Tibial nerve (tissue), 4 donors: ENCODE measurements around the gene CHIC1. TPM values are rescaled to one million over a fixed set of nuclear protein-coding genes. Genes with fewer than 3 reads are reported as not detected.
"Not testable (repeated sequence)": the region's sequence is repeated elsewhere in the genome, so short reads cannot be mapped to it uniquely, and the experiment has no call there.

Experiments
- DNase-seq, 2 donors: peaks; one replicate each; pipeline ENCODE4 v3.0.0-alpha.2; 2019; ENCODE audit warnings: low spot score in 2 of 2
- H3K27ac ChIP-seq, 4 donors: fragments of 200-600 bp; sonication (generic) in 3 of 4; one replicate each; pipeline ENCODE4 v1.5.1; 2017 to 2019; ENCODE audit warnings: mild to moderate bottlenecking in 1 of 4
- H3K27me3 ChIP-seq, 2 donors: fragments of 200-600 bp; sonication (generic) in 1 of 2; one replicate each; pipeline versions ENCODE4 v1.5.1 to v1.6.0; 2017 to 2019
- H3K36me3 ChIP-seq, 3 donors: fragments of 200-600 bp; sonication (generic); one replicate each; pipeline ENCODE4 v1.5.1; 2018 to 2019
- H3K4me1 ChIP-seq, 4 donors: fragments of 200-600 bp; sonication (generic) in 3 of 4; one replicate each; pipeline ENCODE4 v1.5.1; 2017 to 2019
- H3K4me3 ChIP-seq, 4 donors: fragments of 200-600 bp; sonication (generic) in 3 of 4; one replicate each; pipeline ENCODE4 v1.5.1; 2017 to 2019; ENCODE audit warnings: mild to moderate bottlenecking in 1 of 4, moderate library complexity in 1 of 4
- H3K9me3 ChIP-seq, 4 donors: fragments of 200-600 bp; sonication (generic) in 3 of 4; one replicate each; pipeline ENCODE4 v1.5.1; 2017 to 2019
- CTCF ChIP-seq, 5 experiments: fragments of 200-600 bp in 3 of 5; fragments of 450-650 bp in 2 of 5; sonication (generic) in 3 of 5; IDR thresholded peaks; one replicate each; pipeline ENCODE4 v1.5.1; 2016 to 2019; ENCODE audit warnings: antibody characterized with exemption in 5 of 5, mild to moderate bottlenecking in 3 of 5, moderate library complexity in 2 of 5
- EP300 ChIP-seq, 2 donors: sonication (generic); formaldehyde crosslinking; IDR thresholded peaks; one replicate each; pipeline ENCODE4 v1.6.1; 2017; ENCODE audit warnings: antibody characterized with exemption in 2 of 2, mild to moderate bottlenecking in 1 of 2
- POLR2A ChIP-seq, 2 donors: fragments of 450-650 bp; IDR thresholded peaks; one replicate each; pipeline ENCODE4 v1.6.1; 2017; ENCODE audit warnings: antibody characterized with exemption in 2 of 2, mild to moderate bottlenecking in 2 of 2, moderate library complexity in 2 of 2
- WGBS, 2 donors: methylation state at CpG; one replicate each; pipeline ENCODE4 v1.1.5; 2018; 5-methylcytosine and 5-hydroxymethylcytosine counted together
- total RNA-seq, 4 donors: library from RNA; depleted of rRNA; stranded (reverse); fragments of >200 nt; gene quantifications; one replicate each; pipeline ENCODE4 v1.1.0, GENCODE V29; 2016

Gene CHIC1
- total RNA-seq, 4 donors from 2014 or later, result 7.6 to 12.3 (median 10.4) TPM

- no peak for DNase-seq
- peaks cover 0 to 4% (median 2%) of the 10 kb centered on the region in 4 donors for H3K9me3 ChIP-seq
- peaks cover 0 to 5% of the 10 kb centered on the region in 2 donors for H3K27me3 ChIP-seq
- no peak overlapping the region for H3K4me3 ChIP-seq
- no peaks in the 10 kb centered on the region for H3K4me1 ChIP-seq
- peaks cover 0 to under 1% (median 0%) of the 10 kb centered on the region in 3 donors for H3K36me3 ChIP-seq
- TF ChIP-seq CTCF (IDR thresholded peaks at IDR 0.05) (no peak), POLR2A (IDR thresholded peaks at IDR 0.05) (no peak), EP300 (IDR thresholded peaks at IDR 0.05) (no peak)
- H3K27ac ChIP-seq, result no peak overlapping the region
Measured at GRCh38 chrX:73681408-73681807, 118.4 kb downstream of the CHIC1 start.

GRCh38 chrX:73683236-73683859 is 120.4 kb downstream of the CHIC1 start:
- TF ChIP-seq EP300 (IDR thresholded peaks at IDR 0.05), result no peak
- no peak for TF ChIP-seq POLR2A (IDR thresholded peaks at IDR 0.05)
- no peak for TF ChIP-seq CTCF (IDR thresholded peaks at IDR 0.05)
- DNase-seq, result no peak
- Histone ChIP-seq H3K4me1 (no peaks in the 10 kb centered on the region), H3K9me3 (no peaks in the 10 kb centered on the region), H3K4me3 (no peak overlapping the region), H3K27ac (no peak overlapping the region), H3K36me3 (peaks cover 0 to 15% (median 0%) of the 10 kb centered on the region in 3 donors), H3K27me3 (peaks cover 0 to 5% of the 10 kb centered on the region in 2 donors)
- 53 to 73% methylated on average over 3 of the region's 3 CpGs for WGBS, 2 donors

GRCh38 chrX:73707014-73707413 is 144.0 kb downstream of the CHIC1 start:
- peaks cover 0 to 43% (median 6%) of the 10 kb centered on the region in 4 donors for H3K9me3 ChIP-seq
- 90 to 100% methylated on average over 1 of the region's 1 CpG for WGBS, 2 donors
- not testable (repeated sequence) for H3K4me1 ChIP-seq, H3K27me3 ChIP-seq, H3K27ac ChIP-seq, H3K4me3 ChIP-seq, H3K36me3 ChIP-seq, DNase-seq

GRCh38 chrX:73728602-73729001 is 165.6 kb downstream of the CHIC1 start:
- no peaks in the 10 kb centered on the region for H3K9me3 ChIP-seq
- no peak overlapping the region for H3K27ac ChIP-seq
- no peaks in the 10 kb centered on the region for H3K36me3 ChIP-seq
- no peak overlapping the region for H3K4me3 ChIP-seq
- 31 to 36% methylated on average over 2 of the region's 2 CpGs for WGBS, 2 donors
- H3K27me3 ChIP-seq, result no peaks in the 10 kb centered on the region
- TF ChIP-seq EP300 (IDR thresholded peaks at IDR 0.05) (no peak), POLR2A (IDR thresholded peaks at IDR 0.05) (no peak), CTCF (IDR thresholded peaks at IDR 0.05) (no peak)
- no peak for DNase-seq
- H3K4me1 ChIP-seq, result no peaks in the 10 kb centered on the region

Other genes with a start within 250 kb of the CHIC1 start
- not detected for gene CDX4, start 116.1 kb upstream of the CHIC1 start, total RNA-seq